ENCODE data around the gene GOLT1A. TPM values are rescaled to one million over a fixed set of nuclear protein-coding genes. Genes with fewer than 3 reads are reported as not detected.

Gene GOLT1A
- total RNA-seq, 4 donors from 2014 or later = 0.38 TPM; not detected in 3

- H3K27me3 ChIP-seq = no peaks in the 10 kb centered on the region
- H3K4me3 ChIP-seq = no peak overlapping the region
- TF ChIP-seq POLR2A (IDR thresholded peaks at IDR 0.05) (no peak), CTCF (IDR thresholded peaks at IDR 0.05) (no peak)
- no peak overlapping the region for H3K27ac ChIP-seq
- no peaks in the 10 kb centered on the region for H3K4me1 ChIP-seq
- H3K9me3 ChIP-seq = no peaks in the 10 kb centered on the region
- DNase-seq = no peak
- WGBS, 2 donors = 94 to 98% methylated on average over 1 to 4 of the region's 6 CpGs
- H3K36me3 ChIP-seq = peaks cover 0 to 20% (median 0%) of the 10 kb centered on the region in 3 donors
- intact Hi-C loops (cut with DNase I) = no loop called here
Measured at GRCh38 chr1:204251926-204252689, 38.3 kb upstream of the GOLT1A start.

GRCh38 chr1:204251286-204251685, 37.5 kb upstream of the GOLT1A start:
- Histone ChIP-seq H3K4me1 (no peaks in the 10 kb centered on the region), H3K27me3 (no peaks in the 10 kb centered on the region), H3K27ac (no peak overlapping the region), H3K9me3 (no peaks in the 10 kb centered on the region), H3K4me3 (no peak overlapping the region), H3K36me3 (peaks cover 0 to 14% (median 0%) of the 10 kb centered on the region in 3 donors)
- DNase-seq = no peak
- TF ChIP-seq CTCF (IDR thresholded peaks at IDR 0.05) (no peak), POLR2A (IDR thresholded peaks at IDR 0.05) (no peak)
- intact Hi-C loops (cut with DNase I) = no loop called here
- 92 to 96% methylated on average over 4 to 6 of the region's 7 CpGs for WGBS, 2 donors

- no peaks in the 10 kb centered on the region for H3K4me1 ChIP-seq
- no peak for DNase-seq
- no peaks in the 10 kb centered on the region for H3K27me3 ChIP-seq
- intact Hi-C loops (cut with DNase I) = no loop called here
- TF ChIP-seq CTCF (IDR thresholded peaks at IDR 0.05) = no peak
- TF ChIP-seq POLR2A (IDR thresholded peaks at IDR 0.05) = no peak
- 71 to 73% methylated on average over 10 to 12 of the region's 12 CpGs for WGBS, 2 donors
- H3K27ac ChIP-seq = no peak overlapping the region
- no peak overlapping the region for H3K4me3 ChIP-seq
- peaks cover 0 to 22% (median 0%) of the 10 kb centered on the region in 3 donors for H3K36me3 ChIP-seq
- H3K9me3 ChIP-seq = no peaks in the 10 kb centered on the region
Measured at GRCh38 chr1:204250428-204251030, 36.7 kb upstream of the GOLT1A start.

- Histone ChIP-seq H3K4me3 (no peak overlapping the region), H3K36me3 (peaks cover 0 to 28% (median 0%) of the 10 kb centered on the region in 3 donors), H3K27me3 (no peaks in the 10 kb centered on the region), H3K27ac (no peak overlapping the region), H3K4me1 (no peaks in the 10 kb centered on the region), H3K9me3 (no peaks in the 10 kb centered on the region)
- intact Hi-C loops (cut with DNase I) = no loop called here
- 84 to 90% methylated on average over 7 of the region's 7 CpGs for WGBS, 2 donors
- no peak for DNase-seq
- no peak for TF ChIP-seq CTCF (IDR thresholded peaks at IDR 0.05)
Measured at GRCh38 chr1:204249736-204250427, 36.1 kb upstream of the GOLT1A start.

- H3K36me3 ChIP-seq = peaks cover 0 to 30% (median 0%) of the 10 kb centered on the region in 3 donors
- H3K27me3 ChIP-seq = no peaks in the 10 kb centered on the region
- H3K4me1 ChIP-seq = no peaks in the 10 kb centered on the region
- H3K27ac ChIP-seq = no peak overlapping the region
- 92% methylated on average over 2 of the region's 3 CpGs; no CpG with 5 or more reads in 1 of the 2 donors for WGBS, 2 donors
- H3K4me3 ChIP-seq = no peak overlapping the region
- DNase-seq = no peak
- intact Hi-C loops (cut with DNase I) = no loop called here
- no peak for TF ChIP-seq POLR2A (IDR thresholded peaks at IDR 0.05)
- no peaks in the 10 kb centered on the region for H3K9me3 ChIP-seq
Measured at GRCh38 chr1:204248954-204249353, 35.2 kb upstream of the GOLT1A start.

All from esophagus squamous epithelium (tissue), 5 donors.